PFSK-1 (cell line): ENCODE results near the gene ZNF300. TPM values are rescaled to one million over a fixed set of nuclear protein-coding genes. Genes with fewer than 3 reads are reported as not detected.
A peak's percentile ranks its signal among the peaks of the same experiment; 100 is the strongest.

Experiments
- FOXP2 ChIP-seq: optimal IDR thresholded peaks from 2 replicates; pipeline ENCODE3; 2011; ENCODE audit warnings: borderline replicate concordance, control low read depth, inconsistent platforms; ENCODE audit not compliant: insufficient read depth; ENCODE audit errors: extremely low read length, extremely low read depth
- POLR2AphosphoS5 ChIP-seq: IDR thresholded peaks from 2 replicates; pipeline ENCODE4 v1.6.1; 2012; ENCODE audit warnings: low read depth, mild to moderate bottlenecking, control low read depth, low read length, moderate library complexity
- SIN3A ChIP-seq: IDR thresholded peaks from 2 replicates; pipeline ENCODE4 v1.6.1; 2012; ENCODE audit warnings: mild to moderate bottlenecking, low read length, moderate library complexity, borderline replicate concordance; ENCODE audit not compliant: insufficient read depth
- TAF1 ChIP-seq: IDR thresholded peaks from 2 replicates; pipeline ENCODE4 v1.6.1; 2012; ENCODE audit warnings: low read length, control low read depth, borderline replicate concordance; ENCODE audit not compliant: insufficient read depth
- polyA plus RNA-seq: library from polyadenylated mRNA; unstranded; fragments of >200 nt; gene quantifications from one replicate; pipeline ENCODE4 v1.2.1, GENCODE V29; 2012; ENCODE audit warnings: low read depth, missing spikeins; ENCODE audit not compliant: insufficient read length
- TF ChIP-seq, protein P1 (sequence below), 2 experiments: IDR thresholded peaks; 2 replicates each; pipeline versions ENCODE4 v1.6.1 to v1.8.0; 2011 to 2012; ENCODE audit warnings: low read depth in 2 of 2, low read length in 2 of 2, control low read depth in 1 of 2, inconsistent platforms in 1 of 2, mild to moderate bottlenecking in 1 of 2, moderate library complexity in 1 of 2; ENCODE audit not compliant: insufficient read depth in 1 of 2

Gene ZNF300
- polyA plus RNA-seq, result 1.8 TPM

DNA sequence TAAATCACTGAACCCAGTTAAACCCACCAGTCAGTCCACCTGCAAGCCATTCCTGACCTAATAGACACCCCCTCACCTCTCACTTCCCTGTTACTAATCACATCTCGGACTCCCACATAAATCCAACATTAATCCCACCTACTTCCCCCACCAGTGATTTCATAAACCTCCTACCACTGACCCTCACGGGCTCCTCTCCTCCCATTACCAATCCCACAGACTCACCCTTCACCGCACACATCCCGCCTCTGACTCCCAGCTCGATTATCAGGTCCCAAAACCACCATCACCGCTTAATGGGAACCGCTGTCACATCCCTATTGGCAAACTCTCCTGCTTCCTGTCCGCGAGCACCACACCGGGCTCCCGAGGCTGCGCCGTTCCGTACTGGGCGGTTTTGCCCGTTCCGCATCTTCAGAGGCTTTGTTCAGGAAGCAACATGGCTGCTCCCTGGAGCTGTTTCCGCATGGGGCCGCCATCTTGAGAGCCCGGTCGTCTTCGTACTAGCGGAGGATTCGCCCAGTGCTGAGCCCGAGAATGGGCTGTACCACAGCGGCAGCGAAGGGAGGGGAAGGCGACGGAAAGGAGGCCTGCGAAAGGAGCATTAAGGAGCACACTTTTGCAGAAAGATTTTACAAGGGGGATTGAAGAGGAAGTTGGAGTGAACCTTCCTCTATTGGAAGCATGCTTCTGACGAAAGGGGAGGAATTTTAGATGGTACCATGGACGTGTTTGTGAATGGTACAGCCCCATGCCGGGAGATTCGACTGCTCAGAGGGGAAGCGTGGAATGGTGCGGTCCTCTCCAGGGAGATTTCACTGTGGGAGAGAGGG, at the start of gene ZNF300:
TSS of gene ZNF300 (minus strand) at position 502 of the 833 bp plus-strand sequence. CDS start 1,825 bp downstream, outside the sequence.
- TF ChIP-seq POLR2AphosphoS5 (0 out of 2 replicates have a peak, but pooled peaks have one; percentile 48), SIN3A (no peak), FOXP2 (peak; percentile 43), TAF1 (peak; percentile 69; the same call in 1 of the 2 replicates)

DNA sequence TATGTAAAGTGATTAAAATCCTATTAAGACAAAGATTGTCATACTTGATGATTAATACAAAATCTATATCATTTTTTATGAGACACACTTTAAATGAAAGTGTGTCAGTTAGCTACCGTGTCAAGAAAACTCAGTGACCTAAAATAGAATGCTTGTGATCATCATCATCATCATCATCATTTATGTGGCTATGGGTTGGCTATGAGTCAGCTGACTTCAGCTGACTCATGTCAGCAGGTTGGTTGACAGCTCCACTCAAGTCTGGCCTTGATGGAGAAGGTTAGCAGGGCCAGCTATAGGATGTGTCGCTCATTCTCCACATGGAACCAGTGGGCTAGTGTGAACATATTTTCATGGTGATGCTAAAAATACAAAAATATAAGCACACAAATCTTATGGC, 43.8 kb upstream of the ZNF300 start:
- TF ChIP-seq TAF1, result no peak
- TF ChIP-seq FOXP2, result no peak
- no peak for TF ChIP-seq POLR2AphosphoS5
- TF ChIP-seq SIN3A, result no peak
- TF ChIP-seq, protein P1, sequence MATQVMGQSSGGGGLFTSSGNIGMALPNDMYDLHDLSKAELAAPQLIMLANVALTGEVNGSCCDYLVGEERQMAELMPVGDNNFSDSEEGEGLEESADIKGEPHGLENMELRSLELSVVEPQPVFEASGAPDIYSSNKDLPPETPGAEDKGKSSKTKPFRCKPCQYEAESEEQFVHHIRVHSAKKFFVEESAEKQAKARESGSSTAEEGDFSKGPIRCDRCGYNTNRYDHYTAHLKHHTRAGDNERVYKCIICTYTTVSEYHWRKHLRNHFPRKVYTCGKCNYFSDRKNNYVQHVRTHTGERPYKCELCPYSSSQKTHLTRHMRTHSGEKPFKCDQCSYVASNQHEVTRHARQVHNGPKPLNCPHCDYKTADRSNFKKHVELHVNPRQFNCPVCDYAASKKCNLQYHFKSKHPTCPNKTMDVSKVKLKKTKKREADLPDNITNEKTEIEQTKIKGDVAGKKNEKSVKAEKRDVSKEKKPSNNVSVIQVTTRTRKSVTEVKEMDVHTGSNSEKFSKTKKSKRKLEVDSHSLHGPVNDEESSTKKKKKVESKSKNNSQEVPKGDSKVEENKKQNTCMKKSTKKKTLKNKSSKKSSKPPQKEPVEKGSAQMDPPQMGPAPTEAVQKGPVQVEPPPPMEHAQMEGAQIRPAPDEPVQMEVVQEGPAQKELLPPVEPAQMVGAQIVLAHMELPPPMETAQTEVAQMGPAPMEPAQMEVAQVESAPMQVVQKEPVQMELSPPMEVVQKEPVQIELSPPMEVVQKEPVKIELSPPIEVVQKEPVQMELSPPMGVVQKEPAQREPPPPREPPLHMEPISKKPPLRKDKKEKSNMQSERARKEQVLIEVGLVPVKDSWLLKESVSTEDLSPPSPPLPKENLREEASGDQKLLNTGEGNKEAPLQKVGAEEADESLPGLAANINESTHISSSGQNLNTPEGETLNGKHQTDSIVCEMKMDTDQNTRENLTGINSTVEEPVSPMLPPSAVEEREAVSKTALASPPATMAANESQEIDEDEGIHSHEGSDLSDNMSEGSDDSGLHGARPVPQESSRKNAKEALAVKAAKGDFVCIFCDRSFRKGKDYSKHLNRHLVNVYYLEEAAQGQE (IDR thresholded peaks at IDR 0.05; ENCODE audit: insufficient read depth in 1 of 2, low read depth in 2 of 2, low read length in 2 of 2), result no peak

GRCh38 chr5:150946351-150946905, 41.6 kb upstream of the ZNF300 start:
- no peak for TF ChIP-seq FOXP2
- TF ChIP-seq SIN3A, result no peak
- no peak for TF ChIP-seq TAF1
- TF ChIP-seq POLR2AphosphoS5, result no peak

DNA sequence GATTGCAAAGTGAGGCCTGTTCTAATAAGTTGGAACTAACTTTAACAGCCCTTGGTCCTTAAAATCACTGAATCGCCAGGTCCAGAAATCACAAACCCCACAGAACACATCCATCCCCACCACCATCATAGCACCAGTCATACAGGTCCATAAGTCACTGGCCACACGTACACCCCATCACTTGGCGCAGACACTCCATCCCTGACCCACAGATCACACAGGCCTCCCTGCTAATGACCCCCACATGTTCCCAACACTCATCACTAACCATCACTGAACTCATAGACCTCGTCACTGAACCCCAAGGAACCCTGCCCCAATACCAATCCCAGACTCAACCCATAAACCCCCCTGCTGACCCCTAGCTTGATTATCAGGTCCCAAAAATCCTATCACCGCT, 41.2 kb upstream of the ZNF300 start:
- no peak for TF ChIP-seq SIN3A

DNA sequence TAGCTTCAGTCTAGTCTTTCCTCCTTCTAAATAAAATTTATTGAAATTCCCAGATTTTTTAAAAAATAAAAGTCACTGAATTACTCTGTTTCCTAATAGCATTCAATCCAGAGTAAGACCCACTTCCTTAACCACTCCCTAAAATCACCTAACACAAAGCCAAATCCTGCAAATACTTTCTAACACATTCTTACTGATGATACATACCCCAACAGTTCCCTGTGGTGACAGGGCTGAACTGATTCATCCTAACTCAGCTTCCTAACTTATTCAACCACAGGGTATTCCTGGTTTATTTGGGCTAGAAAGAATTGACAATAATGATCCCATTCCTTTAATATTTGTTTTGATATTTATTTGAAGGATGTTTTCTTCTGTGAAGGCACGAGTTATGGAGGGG, 40.7 kb upstream of the ZNF300 start:
- no peak for TF ChIP-seq FOXP2
- TF ChIP-seq POLR2AphosphoS5, result no peak
- no peak for TF ChIP-seq SIN3A
- TF ChIP-seq, protein P1 (IDR thresholded peaks at IDR 0.05; ENCODE audit: insufficient read depth in 1 of 2, low read depth in 2 of 2, low read length in 2 of 2), result no peak
- TF ChIP-seq TAF1, result no peak

GRCh38 chr5:150931368-150931965, 26.7 kb upstream of the ZNF300 start:
- no peak for TF ChIP-seq TAF1
- TF ChIP-seq FOXP2, result no peak
- TF ChIP-seq SIN3A, result no peak
- TF ChIP-seq, protein P1 (IDR thresholded peaks at IDR 0.05; ENCODE audit: insufficient read depth in 1 of 2, low read depth in 2 of 2, low read length in 2 of 2), result no peak
- no peak for TF ChIP-seq POLR2AphosphoS5
